Measurements from ENCODE around the gene DAP3.

DNA sequence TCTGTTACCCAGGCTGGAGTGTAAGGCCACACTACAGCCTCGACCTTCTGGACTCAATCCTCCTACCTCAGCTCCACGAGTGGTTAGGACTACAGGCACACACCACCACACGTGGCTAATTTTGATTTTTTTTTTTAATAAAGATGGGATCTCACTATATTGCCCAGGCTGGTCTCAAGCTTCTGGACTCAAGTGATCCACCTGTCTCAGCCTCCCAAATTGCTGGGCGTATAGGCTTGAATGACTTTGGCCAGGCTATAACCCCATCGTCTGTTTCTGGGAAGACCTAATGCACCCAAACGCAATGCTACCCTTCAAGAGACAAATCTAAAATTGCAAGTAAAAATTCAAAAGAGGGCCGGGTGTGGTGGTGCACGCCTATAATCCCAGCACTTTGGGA is 52.1 kb downstream of the DAP3 start:
- no peak for TF ChIP-seq RFX5 (IDR thresholded peaks at IDR 0.05; ENCODE audit: borderline replicate concordance, low read depth, low read length)
- no peak for TF ChIP-seq RAD21 (IDR thresholded peaks at IDR 0.05 in 1 of 2, conservative IDR thresholded peaks at IDR 0.05 in 1 of 2; ENCODE audit: low read depth in 2 of 2, low read length in 2 of 2)
- no peak for TF ChIP-seq KDM1A (IDR thresholded peaks at IDR 0.05; ENCODE audit: borderline replicate concordance, low read length)
